Cardiac muscle cell (in vitro differentiated cells and primary cell): ENCODE data around the gene PAFAH1B1. TPM values are rescaled to one million over a fixed set of nuclear protein-coding genes. Genes with fewer than 3 reads are reported as not detected.

Experiments used
- DNase-seq, 2 donors: peaks; one replicate each; pipeline versions ENCODE4 v3.0.0 to v3.0.0-alpha.2; 2010 to 2017; ENCODE audit warnings: low read depth in 1 of 2, low spot score in 1 of 2
- H3K27ac ChIP-seq: fragments of 200-600 bp; sonication (generic); 2 replicates; pipeline ENCODE4 v1.5.1; 2016
- H3K27me3 ChIP-seq: fragments of 200-600 bp; sonication (generic); 2 replicates; pipeline ENCODE4 v1.6.0; 2016; ENCODE audit warnings: control low read depth
- H3K36me3 ChIP-seq: fragments of 200-600 bp; sonication (generic); 2 replicates; pipeline ENCODE4 v1.5.1; 2016; ENCODE audit warnings: control low read depth
- H3K4me1 ChIP-seq: fragments of 200-600 bp; sonication (generic); 2 replicates; pipeline ENCODE4 v1.8.1; 2017; ENCODE audit warnings: low read depth, mild to moderate bottlenecking, mixed run types
- H3K4me3 ChIP-seq: fragments of 200-600 bp; sonication (generic); 2 replicates; pipeline ENCODE4 v1.5.1; 2016; ENCODE audit warnings: mild to moderate bottlenecking
- H3K9me3 ChIP-seq: fragments of 200-600 bp; sonication (generic); 2 replicates; pipeline ENCODE4 v1.5.1; 2017; ENCODE audit warnings: low read depth, mild to moderate bottlenecking, control low read depth
- CTCF ChIP-seq: IDR thresholded peaks from 2 replicates; pipeline ENCODE4 v1.5.1; 2012; ENCODE audit warnings: low read depth, mild to moderate bottlenecking, low read length
- polyA plus RNA-seq: library from polyadenylated mRNA; unstranded; fragments of >200 nt; fragmentation: Nextera tagmentation; extraction: Ambion mirVana; gene quantifications from 2 replicates; pipeline ENCODE4 v1.2.1, GENCODE V29; 2016
- total RNA-seq: library from RNA; depleted of rRNA; stranded (reverse); fragments of >200 nt; gene quantifications from 2 replicates; pipeline ENCODE4 v1.2.3, GENCODE V29; 2016

Gene PAFAH1B1
- total and polyA plus RNA-seq, 2 experiments from 2014 or later: 49.3 to 79.3 TPM

- Histone ChIP-seq H3K27ac (no peak overlapping the region), H3K4me3 (no peak overlapping the region), H3K27me3 (no peaks in the 10 kb centered on the region), H3K36me3 (peaks cover 4% of the 10 kb centered on the region), H3K9me3 (no peaks in the 10 kb centered on the region), H3K4me1 (peaks cover 25% of the 10 kb centered on the region)
- TF ChIP-seq CTCF: no peak
- no peak for DNase-seq
These were observed 111.8 kb downstream of the PAFAH1B1 start for GRCh38 chr17:2705263-2705662.

- no peak for DNase-seq
- no peak overlapping the region for H3K27ac ChIP-seq
These were observed 112.7 kb downstream of the PAFAH1B1 start for GRCh38 chr17:2705888-2706795.

GRCh38 chr17:2706911-2707510, 113.6 kb downstream of the PAFAH1B1 start:
- DNase-seq: no peak
- Histone ChIP-seq H3K27me3 (no peaks in the 10 kb centered on the region), H3K27ac (no peak overlapping the region), H3K4me3 (no peak overlapping the region), H3K4me1 (peaks cover 29% of the 10 kb centered on the region), H3K36me3 (no peaks in the 10 kb centered on the region), H3K9me3 (no peaks in the 10 kb centered on the region)
- no peak for TF ChIP-seq CTCF

More at GRCh38 chr17:2705888-2706795, 112.7 kb downstream of the PAFAH1B1 start:
- Histone ChIP-seq H3K9me3 (no peaks in the 10 kb centered on the region), H3K4me3 (no peak overlapping the region), H3K27me3 (no peaks in the 10 kb centered on the region), H3K4me1 (peaks cover 29% of the 10 kb centered on the region), H3K36me3 (no peaks in the 10 kb centered on the region)
- TF ChIP-seq CTCF: no peak

GRCh38 chr17:2707721-2708584, 114.5 kb downstream of the PAFAH1B1 start:
- no peak overlapping the region for H3K27ac ChIP-seq
- peaks cover 34% of the 10 kb centered on the region for H3K4me1 ChIP-seq

More at GRCh38 chr17:2707721-2708584, 114.5 kb downstream of the PAFAH1B1 start:
- no peaks in the 10 kb centered on the region for H3K9me3 ChIP-seq
- no peaks in the 10 kb centered on the region for H3K27me3 ChIP-seq
- H3K36me3 ChIP-seq: no peaks in the 10 kb centered on the region
- H3K4me3 ChIP-seq: no peak overlapping the region
- DNase-seq: peak in 1 of 2 donors; percentile 67
- TF ChIP-seq CTCF: peak; percentile 45
